HG02642 (cell line): ENCODE measurements around the gene SEPHS1.
"Not testable (repeated sequence)": the region's sequence is repeated elsewhere in the genome, so short reads cannot be mapped to it uniquely, and the experiment has no call there.

Source experiments
- ATAC-seq: cut with Tn5 transposase; IDR thresholded peaks from one replicate; pipeline ENCODE4 v1.9.1; 2021; ENCODE audit warnings: mild to moderate bottlenecking; ENCODE audit not compliant: unreplicated experiment, poor library complexity

The SEPHS1 gene

GRCh38 chr10:13365243-13365642 lies 17.1 kb upstream of the SEPHS1 start:
- ATAC-seq = no peak

DNA sequence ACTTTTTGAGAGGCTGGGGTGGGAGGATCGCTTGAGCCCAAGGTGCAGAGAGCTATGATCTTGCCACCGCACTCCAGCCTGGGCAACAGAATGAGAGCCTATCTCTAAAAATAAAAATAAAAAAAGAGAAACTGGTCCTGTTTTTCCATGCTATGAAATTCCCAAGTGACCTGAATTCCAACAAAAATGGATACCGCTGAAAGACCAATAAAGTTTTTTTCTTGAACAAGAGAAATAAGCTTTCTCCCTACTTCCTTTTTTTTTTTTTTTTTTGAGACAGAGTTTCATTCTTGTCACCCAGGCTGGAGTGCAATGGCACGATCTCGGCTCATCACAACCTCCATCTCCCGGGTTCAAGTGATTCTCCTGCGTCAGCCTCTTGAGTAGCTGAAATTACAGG lies 12.5 kb upstream of the SEPHS1 start:
- no peak for ATAC-seq

- no peak for ATAC-seq
These were observed 8.3 kb upstream of the SEPHS1 start for GRCh38 chr10:13356392-13356791.

- ATAC-seq = no peak
These were observed 6.7 kb upstream of the SEPHS1 start for GRCh38 chr10:13354783-13355182.

DNA sequence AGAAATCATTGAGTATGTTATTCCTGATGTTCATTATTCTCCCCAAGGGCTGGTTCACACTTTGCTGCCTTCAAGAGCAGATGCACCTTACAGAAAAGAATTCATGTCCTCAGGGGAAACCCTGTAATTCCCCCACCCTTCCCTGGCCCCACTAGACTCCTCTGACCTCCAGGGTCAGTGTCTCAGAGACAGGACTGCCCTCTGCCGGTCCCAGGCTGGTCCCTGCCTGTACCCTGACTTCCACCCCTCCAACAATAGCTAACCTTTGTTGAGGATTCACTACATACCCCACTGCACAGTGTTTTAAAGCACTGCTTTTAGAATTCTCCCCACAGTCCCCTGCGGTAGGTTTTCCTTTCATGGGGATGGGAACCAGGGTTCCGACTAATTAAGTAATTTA lies 4.4 kb upstream of the SEPHS1 start:
- ATAC-seq = no peak

GRCh38 chr10:13351340-13351915 lies 3.3 kb upstream of the SEPHS1 start:
- no peak for ATAC-seq

DNA sequence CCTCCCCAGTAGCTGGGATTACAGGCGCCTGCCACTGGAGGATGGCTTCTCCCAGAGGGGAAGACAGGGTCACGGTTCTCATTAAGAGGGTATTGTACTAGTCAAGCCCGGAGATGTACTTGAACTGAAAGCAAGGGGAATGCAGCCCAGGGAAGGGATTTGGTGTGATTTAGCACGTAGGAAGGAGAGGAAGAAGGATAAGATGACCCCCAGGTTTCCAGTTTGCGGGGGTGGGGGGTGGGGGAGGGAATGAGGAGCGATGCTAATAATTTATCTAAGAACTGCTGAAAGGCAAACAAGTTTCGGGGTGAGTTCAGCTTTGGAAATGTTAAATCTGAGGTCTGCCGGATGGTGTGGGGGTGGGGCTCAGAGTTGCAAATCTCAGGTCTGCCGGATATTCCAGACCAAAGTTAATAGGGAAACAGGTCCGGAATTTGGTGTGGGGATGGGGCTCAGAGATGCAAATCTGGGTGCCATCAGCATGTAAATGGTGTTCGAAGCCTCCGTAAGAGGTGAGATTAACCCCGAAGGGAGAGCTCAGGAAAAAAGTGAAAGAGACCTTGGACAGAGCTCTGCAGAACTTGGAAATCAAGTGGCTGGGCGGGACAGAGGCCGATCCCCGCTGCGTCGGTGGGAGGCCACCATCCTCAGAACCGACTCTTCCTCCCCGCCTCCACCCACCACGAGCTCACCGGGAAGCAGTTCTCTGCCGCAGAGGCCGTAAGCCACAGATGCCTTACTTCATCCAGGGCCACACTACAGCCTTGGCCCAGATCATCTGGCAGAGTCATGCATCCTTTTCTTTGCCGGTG lies 1.6 kb upstream of the SEPHS1 start:
- ATAC-seq = no peak

DNA sequence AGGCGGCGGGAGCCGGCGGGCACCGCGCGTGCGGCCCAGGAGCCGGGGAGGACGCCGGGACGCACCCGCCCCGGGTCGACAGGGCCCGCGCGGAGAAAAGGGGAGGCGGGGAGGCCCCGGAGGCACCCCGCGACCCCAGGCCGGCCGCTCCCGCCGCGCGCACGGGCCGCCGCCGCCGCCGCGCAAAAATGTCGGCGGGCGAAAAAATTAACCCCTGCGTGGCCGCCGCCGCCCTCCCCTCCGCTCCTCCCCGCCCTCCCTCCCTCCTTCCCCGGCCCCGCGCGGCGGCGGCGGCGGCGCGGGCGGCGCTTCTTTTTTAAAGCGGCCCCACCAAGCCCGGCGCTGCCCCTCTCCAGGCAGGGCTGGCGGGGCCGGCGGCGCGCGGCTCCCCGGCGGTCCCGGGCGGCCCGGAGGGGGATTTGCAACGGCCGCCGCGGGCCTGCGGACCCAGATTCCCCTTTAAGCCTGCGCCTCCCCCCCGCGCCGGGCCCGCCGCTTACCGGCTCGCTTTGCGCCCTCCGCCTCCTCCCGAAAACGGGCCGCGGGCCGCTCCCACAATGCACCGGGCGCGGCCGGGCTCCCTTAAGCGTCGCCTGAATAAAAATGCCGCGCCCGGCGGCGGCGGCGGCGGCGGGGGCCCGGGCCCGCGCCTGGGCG lies 465 bp downstream of the SEPHS1 start:
- ATAC-seq = peak; percentile 58

DNA sequence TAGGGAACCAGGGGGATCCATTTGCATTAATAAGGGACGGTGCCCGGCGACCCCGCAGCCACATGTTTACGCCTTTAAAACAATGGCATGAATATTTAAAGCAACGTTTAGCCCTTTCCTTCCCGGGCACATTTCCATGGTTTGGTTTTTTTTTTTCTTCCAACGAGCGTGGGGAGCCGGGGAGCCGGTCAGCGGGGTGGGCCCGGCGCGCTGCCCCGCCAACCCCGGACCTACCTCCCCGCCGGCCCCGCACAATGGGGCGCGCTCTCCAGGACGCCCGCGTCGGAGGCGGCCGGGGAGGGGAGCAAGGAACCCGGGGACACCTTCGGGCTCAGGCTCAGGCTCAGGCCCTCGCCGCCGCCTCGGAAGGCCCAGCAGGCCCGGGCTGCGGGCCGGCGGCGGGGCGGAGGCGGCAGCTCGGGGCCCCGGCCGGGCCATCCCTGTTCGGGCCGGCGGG lies 1.0 kb downstream of the SEPHS1 start:
- peak; percentile 32 for ATAC-seq

DNA sequence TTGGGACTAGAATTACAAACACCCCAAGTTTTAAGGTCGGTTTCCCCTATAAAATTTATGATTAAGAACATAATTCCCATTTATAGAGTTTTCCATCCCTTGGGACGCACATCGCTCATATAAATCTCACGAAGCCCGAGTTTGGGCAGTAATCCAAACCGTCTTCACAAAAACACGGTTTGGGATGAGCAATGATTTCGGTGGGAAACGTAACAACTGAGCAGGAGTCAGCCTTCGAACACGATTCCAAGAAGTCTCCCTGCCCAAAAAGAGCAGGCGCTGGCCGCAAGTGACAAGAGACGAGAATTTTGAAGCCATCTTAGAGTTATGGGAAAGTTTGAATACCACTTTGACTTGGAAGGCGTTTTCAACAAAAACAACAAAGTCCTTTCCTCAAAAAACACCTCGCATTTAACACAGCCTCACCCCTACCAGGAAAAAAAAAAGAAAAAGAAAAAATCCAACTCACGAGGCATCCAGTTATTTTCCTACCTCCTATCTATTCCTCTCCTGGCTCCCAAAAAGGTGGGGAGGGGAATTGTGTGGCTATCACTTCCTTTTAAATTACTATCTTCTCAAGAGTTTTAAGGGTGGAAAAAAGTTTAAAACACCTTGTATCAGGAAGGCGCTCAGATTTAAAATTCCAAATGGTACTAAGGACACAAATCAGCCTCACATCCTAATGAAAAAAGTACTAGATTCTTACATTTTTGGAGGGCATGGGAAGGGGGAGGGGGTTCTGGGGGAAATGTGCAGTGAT lies 1.6 kb downstream of the SEPHS1 start:
- ATAC-seq = no peak

- ATAC-seq = peak; percentile 92
These were observed 7.3 kb downstream of the SEPHS1 start for GRCh38 chr10:13340626-13341376.

DNA sequence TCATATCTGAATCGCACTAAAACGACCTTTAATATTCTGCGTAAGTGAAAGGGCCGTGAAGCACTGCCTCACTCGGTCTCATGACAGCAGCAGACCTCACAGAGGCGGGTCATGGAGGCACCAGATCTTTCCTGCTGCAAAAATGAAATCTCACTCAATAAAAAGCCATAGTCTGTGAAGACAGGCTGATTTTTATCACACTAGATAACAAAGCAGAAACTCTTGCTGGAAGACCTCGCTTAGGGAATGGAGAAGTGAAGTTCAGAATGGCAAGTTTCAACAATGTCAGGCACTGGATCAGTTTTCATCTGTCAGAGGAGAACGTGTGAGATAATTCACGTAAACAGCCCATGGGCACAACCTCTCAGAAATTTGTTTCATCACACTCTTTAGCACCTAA lies 8.0 kb downstream of the SEPHS1 start:
- no peak for ATAC-seq

- ATAC-seq = no peak
These were observed 9.5 kb downstream of the SEPHS1 start for GRCh38 chr10:13338390-13339110.

- ATAC-seq = no peak
These were observed 10.3 kb downstream of the SEPHS1 start for GRCh38 chr10:13337827-13338196.

GRCh38 chr10:13337128-13337826 lies 10.8 kb downstream of the SEPHS1 start:
- no peak for ATAC-seq

DNA sequence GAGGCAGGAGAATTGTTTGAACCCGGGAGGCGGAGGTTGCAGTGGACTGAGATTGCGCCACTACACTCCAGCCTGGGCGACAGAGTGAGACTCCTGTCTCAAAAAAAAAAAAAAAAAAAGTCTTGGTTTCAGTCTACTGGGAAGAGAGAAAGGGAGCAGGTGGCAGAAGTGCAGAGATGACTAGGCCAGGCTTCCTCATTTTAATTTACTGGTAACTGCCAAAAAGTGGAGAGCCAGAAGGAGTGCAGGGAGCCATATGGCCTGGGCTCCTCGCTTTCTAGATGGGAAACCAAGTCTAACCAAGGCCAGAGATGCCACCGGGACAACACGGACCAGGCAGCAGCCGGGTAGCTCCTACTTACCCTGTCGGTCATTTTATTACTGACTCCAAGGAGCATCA lies 12.2 kb downstream of the SEPHS1 start:
- no peak for ATAC-seq

GRCh38 chr10:13334556-13334955 lies 13.5 kb downstream of the SEPHS1 start:
- ATAC-seq = no peak

GRCh38 chr10:13331646-13332045 lies 16.4 kb downstream of the SEPHS1 start:
- ATAC-seq = no peak

DNA sequence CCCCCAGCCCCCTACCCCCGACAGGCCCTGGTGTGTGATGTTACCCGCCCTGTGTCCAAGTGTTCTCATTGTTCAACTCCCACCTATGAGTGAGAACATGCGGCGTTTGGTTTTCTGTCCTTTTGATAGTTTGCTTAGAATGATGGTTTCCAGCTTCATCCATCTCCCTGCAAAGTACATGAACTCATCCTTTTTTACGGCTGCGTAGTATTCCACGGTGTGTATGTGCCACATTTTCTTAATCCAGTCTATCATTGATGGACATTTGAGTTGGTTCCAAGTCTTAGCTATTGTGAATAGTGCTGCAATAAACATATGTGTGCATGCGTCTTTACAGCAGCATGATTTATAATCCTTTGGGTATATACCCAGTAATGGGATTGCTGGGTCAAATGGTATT lies 17.1 kb downstream of the SEPHS1 start:
- ATAC-seq = not testable (repeated sequence)
